ENCODE measurements around the gene SMIM44. TPM values are rescaled to one million over a fixed set of nuclear protein-coding genes. Genes with fewer than 3 reads are reported as not detected.
A peak's percentile ranks its signal among the peaks of the same experiment; 100 is the strongest.

The SMIM44 gene
- total RNA-seq, 1 experiment from 2014 or later, result not detected

GRCh38 chr19:3480383-3481091 is 2.7 kb downstream of the SMIM44 start, which contains the start of gene SMIM24:
SMIM24 (minus strand) TSS chr19:3480525; CDS start chr19:3480463, 62 bp downstream.
- Histone ChIP-seq H3K79me1 (ENCODE audit: insufficient read depth, low read depth, low read length, poor library complexity, severe bottlenecking) (no peaks in the 10 kb centered on the region), H4K91ac (ENCODE audit: insufficient read length, low read depth, low read length) (no peak within 1 kb of the TSS), H4K5ac (ENCODE audit: insufficient read length, low read depth, low read length) (no peak within 1 kb of the TSS), H2BK15ac (ENCODE audit: low read depth, low read length) (no peak within 1 kb of the TSS), H4K8ac (replicated peaks; ENCODE audit: insufficient read length, low read depth, low read length) (no peak within 1 kb of the TSS), H3K14ac (ENCODE audit: insufficient read depth, low read length) (no peak within 1 kb of the TSS), H2AFZ (ENCODE audit: low read length) (no peak within 1 kb of the TSS), H3K56ac (ENCODE audit: insufficient read length, low read depth, low read length) (no peak within 1 kb of the TSS), H3K4me1 (ENCODE audit: insufficient read depth, low read length) (no peaks in the 10 kb centered on the region), H3K79me2 (ENCODE audit: insufficient read depth, low read length) (no peaks in the 10 kb centered on the region), H3T11ph (ENCODE audit: low read length) (no peak within 1 kb of the TSS), H3K23me2 (ENCODE audit: insufficient read length, low read depth, low read length, poor library complexity, severe bottlenecking) (peaks cover 4% of the 10 kb centered on the region), H3K27ac (ENCODE audit: insufficient read length, low read depth, low read length) (no peak within 1 kb of the TSS), H3K18ac (ENCODE audit: insufficient read length, low read depth, low read length) (no peak within 1 kb of the TSS), H3K9me3 (ENCODE audit: control insufficient read depth, low read depth, low read length) (no peaks in the 10 kb centered on the region), H2BK12ac (ENCODE audit: insufficient read length, low read depth, low read length) (no peak within 1 kb of the TSS), H3K23ac (ENCODE audit: insufficient read length, low read depth, low read length) (no peak within 1 kb of the TSS), H2BK20ac (ENCODE audit: low read depth, low read length, poor library complexity, severe bottlenecking) (no peak within 1 kb of the TSS), H2BK120ac (ENCODE audit: low read depth, low read length, poor library complexity, severe bottlenecking) (no peak within 1 kb of the TSS), H2AK5ac (ENCODE audit: insufficient read length, low read length) (no peak within 1 kb of the TSS), H3K9ac (ENCODE audit: extremely low read depth, insufficient read length, low read length) (no peak within 1 kb of the TSS), H2BK5ac (ENCODE audit: insufficient read length, low read length) (no peak within 1 kb of the TSS), H3K4ac (ENCODE audit: low read depth, low read length) (no peak within 1 kb of the TSS), H3K4me2 (ENCODE audit: insufficient read depth, insufficient read length, low read length) (no peak within 1 kb of the TSS), H3K27me3 (ENCODE audit: insufficient read depth, low read length) (no peaks in the 10 kb centered on the region), H4K20me1 (ENCODE audit: control insufficient read depth, insufficient read depth, insufficient read length) (no peaks in the 10 kb centered on the region)
- H3K27me3 Mint-ChIP-seq (ENCODE audit: low read depth), result peaks cover 7% of the 10 kb centered on the region
- no peaks in the 10 kb centered on the region; a peak in 1 of 7 replicates for H3K36me3 Mint-ChIP-seq (ENCODE audit: insufficient read depth in 1 of 3, low read depth in 3 of 3)
- H3K27ac Mint-ChIP-seq, result peak within 1 kb of the TSS in 1 of 3 experiments; percentile 6; a peak in 1 of 7 replicates
- peaks cover 8 to 23% of the 10 kb centered on the region in 2 experiments for H3K4me1 Mint-ChIP-seq
- no peak for TF ChIP-seq CTCF (conservative IDR thresholded peaks at IDR 0.05)
- no CpG with 5 or more reads among the region's 27 CpGs for WGBS (ENCODE audit: extremely low coverage, insufficient read length, low lambda C conversion rate)
- DNase-seq, result no peak
- H3K4me3 Mint-ChIP-seq, result peak within 1 kb of the TSS in 1 of 2 experiments; percentile 44; a peak in 1 of 5 replicates
- H3K9me3 Mint-ChIP-seq, result peaks cover 0 to 8% of the 10 kb centered on the region in 2 experiments; a peak in 1 of 5 replicates
